PC-9 (cell line): ENCODE results near the gene USP46. TPM values are rescaled to one million over a fixed set of nuclear protein-coding genes. Genes with fewer than 3 reads are reported as not detected.

Experiments used
- BruUV-seq: library from RNA; stranded (reverse); fragments of 400-500 nt; replicated peaks from 2 replicates; lab custom pipeline; 2021; lab: Mats Ljungman, UMichigan
- CTCF ChIA-PET: fragments of 300-600 bp; sonication (Branson Sonifier 250); formaldehyde crosslinking; loops from one replicate; lab custom pipeline; 2022; ENCODE audit warnings: antibody characterized with exemption; lab: Charles Lee
- POLR2A ChIA-PET: fragments of 300-600 bp; sonication (Branson Sonifier 250); formaldehyde crosslinking; loops from one replicate; lab custom pipeline; 2022; ENCODE audit warnings: antibody characterized with exemption; ENCODE audit not compliant: unreplicated experiment; lab: Charles Lee
- DNase-seq, 2 experiments: peaks; one replicate each; pipeline versions ENCODE4 v3.0.0 to v3.0.0-alpha.2; 2015 to 2022; ENCODE audit warnings: mixed read lengths in 1 of 2
- H2AFZ ChIP-seq: fragments of 200-600 bp; sonication (generic); 2 replicates; pipeline ENCODE4 v1.8.1; 2017; ENCODE audit warnings: antibody characterized with exemption
- H3F3A ChIP-seq: fragments of 200-600 bp; sonication (generic); 2 replicates; pipeline ENCODE4 v1.8.1; 2017; ENCODE audit warnings: antibody characterized with exemption, mild to moderate bottlenecking, low read depth; ENCODE audit not compliant: insufficient read depth
- H3K27ac ChIP-seq: fragments of 200-600 bp; sonication (generic); 2 replicates; pipeline ENCODE4 v1.6.1; 2016; ENCODE audit warnings: mixed run types
- H3K27me3 ChIP-seq: fragments of 200-600 bp; sonication (generic); 2 replicates; pipeline ENCODE4 v1.6.1; 2016; ENCODE audit warnings: low read depth, mixed run types; ENCODE audit not compliant: insufficient read depth
- H3K36me3 ChIP-seq: fragments of 200-600 bp; sonication (generic); 2 replicates; pipeline ENCODE4 v1.6.1; 2016; ENCODE audit warnings: low read depth, mixed run types
- H3K4me1 ChIP-seq: fragments of 200-600 bp; sonication (generic); replicated peaks from 2 replicates; pipeline ENCODE4 v1.6.1; 2016; ENCODE audit warnings: mixed run types; ENCODE audit not compliant: insufficient read depth
- H3K4me2 ChIP-seq: fragments of 200-600 bp; sonication (generic); 2 replicates; pipeline ENCODE4 v1.6.1; 2017; ENCODE audit warnings: mixed run types
- H3K4me3 ChIP-seq: fragments of 200-600 bp; sonication (generic); 2 replicates; pipeline ENCODE4 v1.6.1; 2016; ENCODE audit warnings: mixed run types
- H3K79me2 ChIP-seq: fragments of 200-600 bp; sonication (generic); 2 replicates; pipeline ENCODE4 v1.6.1; 2017; ENCODE audit warnings: low read depth, mixed run types
- H3K9me2 ChIP-seq: fragments of 200-600 bp; sonication (generic); 2 replicates; pipeline ENCODE4 v1.8.1; 2017; ENCODE audit warnings: mild to moderate bottlenecking; ENCODE audit not compliant: insufficient read depth
- H3K9me3 ChIP-seq: fragments of 200-600 bp; sonication (generic); 2 replicates; pipeline ENCODE4 v1.8.1; 2016; ENCODE audit warnings: low read depth; ENCODE audit not compliant: insufficient read depth
- H4K20me1 ChIP-seq: fragments of 200-600 bp; sonication (generic); 2 replicates; pipeline ENCODE4 v1.8.1; 2017; ENCODE audit not compliant: insufficient read depth
- EZH2 ChIP-seq: fragments of 200-600 bp; sonication (generic); IDR thresholded peaks from 2 replicates; pipeline ENCODE4 v1.8.0; 2017; ENCODE audit warnings: antibody characterized with exemption, low read depth
- intact Hi-C: fragments of 100-400 bp; cut with micrococcal nuclease; formaldehyde crosslinking; loops from one replicate; pipeline ENCODE4 v1.10.0; 2022; ENCODE audit not compliant: unreplicated experiment
- total RNA-seq: library from RNA; stranded (reverse); gene quantifications from 2 replicates; pipeline ENCODE4 v1.2.3, GENCODE V29; 2021
- TF ChIP-seq, protein P1 (sequence below): fragments of 200-600 bp; sonication (generic); conservative IDR thresholded peaks from 2 replicates; pipeline ENCODE4 v1.6.1; 2017; ENCODE audit warnings: mixed run types, antibody characterized with exemption, mild to moderate bottlenecking, moderate library complexity

Gene USP46
- total RNA-seq, 1 experiment from 2014 or later: 17.1 TPM

DNA sequence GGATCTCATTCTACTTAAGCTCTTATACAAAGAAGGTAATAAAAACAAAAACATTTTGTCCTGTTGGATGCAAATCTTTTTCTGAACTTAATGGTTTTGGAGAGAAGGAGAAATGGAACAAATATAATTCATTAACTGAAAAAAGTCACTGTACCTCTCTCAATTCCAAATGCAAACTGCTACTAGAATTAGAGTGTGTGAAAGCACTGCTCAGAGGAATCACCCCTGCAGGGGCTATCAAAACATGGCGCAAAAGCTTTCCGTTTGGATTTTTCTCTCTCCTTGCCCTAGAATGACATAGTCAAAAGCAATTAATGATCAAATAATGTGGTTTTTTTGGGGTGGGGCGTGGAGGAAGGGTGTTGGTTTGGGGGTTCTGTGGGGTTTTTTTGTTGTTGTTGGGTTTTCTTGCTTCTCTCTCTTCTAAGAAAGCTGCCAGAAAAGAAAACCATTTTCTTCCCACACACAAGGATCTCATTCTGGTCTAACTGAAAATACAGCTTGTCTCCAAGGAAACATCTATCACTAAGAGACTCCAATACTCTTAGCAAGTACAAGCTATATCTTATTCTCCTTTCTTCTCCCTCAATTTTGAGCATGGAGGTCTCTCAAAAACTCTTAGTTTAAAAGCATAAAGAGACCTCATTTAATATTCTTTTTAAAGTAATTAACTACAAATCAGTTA, 41.6 kb downstream of the USP46 start:
- H3K36me3 ChIP-seq: no peaks in the 10 kb centered on the region
- no peak overlapping the region for H3K4me2 ChIP-seq
- H3K4me1 ChIP-seq: no peaks in the 10 kb centered on the region
- no peaks in the 10 kb centered on the region for H4K20me1 ChIP-seq
- no peak for TF ChIP-seq EZH2
- CTCF ChIA-PET: no interaction called here
- no peaks in the 10 kb centered on the region for H3K9me3 ChIP-seq
- H3K9me2 ChIP-seq: no peaks in the 10 kb centered on the region
- DNase-seq: no peak
- H2AFZ ChIP-seq: no peak overlapping the region
- H3F3A ChIP-seq: no peaks in the 10 kb centered on the region
- intact Hi-C loops: no loop called here
- H3K4me3 ChIP-seq: no peak overlapping the region
- no peaks in the 10 kb centered on the region for H3K79me2 ChIP-seq
- no peak overlapping the region for H3K27ac ChIP-seq
- H3K27me3 ChIP-seq: no peaks in the 10 kb centered on the region
- POLR2A ChIA-PET: no interaction called here
- BruUV-seq: no TSS peak

DNA sequence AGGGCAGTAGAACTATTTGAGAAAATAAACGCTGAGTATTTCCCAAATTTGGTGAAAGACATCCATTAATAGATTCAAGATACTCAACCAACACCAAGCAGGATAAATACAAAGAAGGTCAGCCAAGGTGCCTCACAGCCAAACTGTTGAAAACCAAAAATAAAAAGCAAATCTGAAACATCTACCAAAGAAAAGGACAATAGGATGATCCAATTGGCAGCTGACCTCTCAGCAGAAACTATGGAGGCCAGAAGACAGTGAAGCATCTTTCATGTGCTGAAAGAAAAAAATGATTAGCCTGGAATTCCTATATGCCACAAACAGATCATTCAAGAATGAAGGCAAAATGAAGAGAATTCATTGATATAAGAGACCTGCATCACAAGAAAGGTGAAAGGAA, 44.9 kb downstream of the USP46 start:
- Histone ChIP-seq H3K79me2 (no peaks in the 10 kb centered on the region), H3K9me3 (no peaks in the 10 kb centered on the region), H3K4me3 (no peak overlapping the region), H4K20me1 (no peaks in the 10 kb centered on the region), H3K27ac (no peak overlapping the region), H3K9me2 (no peaks in the 10 kb centered on the region), H3F3A (no peaks in the 10 kb centered on the region), H3K36me3 (no peaks in the 10 kb centered on the region), H3K4me2 (no peak overlapping the region), H3K4me1 (no peaks in the 10 kb centered on the region), H2AFZ (no peak overlapping the region), H3K27me3 (no peaks in the 10 kb centered on the region)
- intact Hi-C loops: no loop called here
- ChIA-PET CTCF (no interaction called here), POLR2A (no interaction called here)
- no peak for DNase-seq
- no TSS peak for BruUV-seq
- TF ChIP-seq, protein P1, sequence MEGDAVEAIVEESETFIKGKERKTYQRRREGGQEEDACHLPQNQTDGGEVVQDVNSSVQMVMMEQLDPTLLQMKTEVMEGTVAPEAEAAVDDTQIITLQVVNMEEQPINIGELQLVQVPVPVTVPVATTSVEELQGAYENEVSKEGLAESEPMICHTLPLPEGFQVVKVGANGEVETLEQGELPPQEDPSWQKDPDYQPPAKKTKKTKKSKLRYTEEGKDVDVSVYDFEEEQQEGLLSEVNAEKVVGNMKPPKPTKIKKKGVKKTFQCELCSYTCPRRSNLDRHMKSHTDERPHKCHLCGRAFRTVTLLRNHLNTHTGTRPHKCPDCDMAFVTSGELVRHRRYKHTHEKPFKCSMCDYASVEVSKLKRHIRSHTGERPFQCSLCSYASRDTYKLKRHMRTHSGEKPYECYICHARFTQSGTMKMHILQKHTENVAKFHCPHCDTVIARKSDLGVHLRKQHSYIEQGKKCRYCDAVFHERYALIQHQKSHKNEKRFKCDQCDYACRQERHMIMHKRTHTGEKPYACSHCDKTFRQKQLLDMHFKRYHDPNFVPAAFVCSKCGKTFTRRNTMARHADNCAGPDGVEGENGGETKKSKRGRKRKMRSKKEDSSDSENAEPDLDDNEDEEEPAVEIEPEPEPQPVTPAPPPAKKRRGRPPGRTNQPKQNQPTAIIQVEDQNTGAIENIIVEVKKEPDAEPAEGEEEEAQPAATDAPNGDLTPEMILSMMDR: no peak
- TF ChIP-seq EZH2: no peak

DNA sequence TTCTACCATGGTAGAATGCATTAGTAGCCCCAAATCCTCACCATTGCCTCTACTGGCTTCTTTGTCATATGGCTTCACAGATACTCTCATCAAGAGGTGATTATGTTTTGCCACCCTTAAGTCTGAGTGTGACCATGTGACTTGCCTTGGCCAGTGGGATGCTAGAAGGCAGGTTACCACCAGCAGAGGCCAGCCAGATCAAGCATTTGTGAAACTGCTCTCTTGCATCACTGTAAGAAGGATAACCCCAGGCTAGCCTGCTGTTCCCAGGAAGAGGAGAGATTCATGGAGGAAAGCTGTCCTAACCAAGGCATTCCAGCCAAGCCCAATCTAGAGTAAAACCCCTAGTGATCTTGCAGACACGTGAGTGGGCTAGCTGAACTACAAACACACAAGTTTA, 46.8 kb downstream of the USP46 start:
- Histone ChIP-seq H3K9me3 (no peaks in the 10 kb centered on the region), H3K27me3 (no peaks in the 10 kb centered on the region), H3K27ac (no peak overlapping the region), H3K4me2 (no peak overlapping the region), H3K9me2 (no peaks in the 10 kb centered on the region), H3K4me3 (no peak overlapping the region), H3K36me3 (no peaks in the 10 kb centered on the region), H2AFZ (no peak overlapping the region), H3K79me2 (no peaks in the 10 kb centered on the region), H3K4me1 (no peaks in the 10 kb centered on the region), H3F3A (no peaks in the 10 kb centered on the region), H4K20me1 (no peaks in the 10 kb centered on the region)
- no peak for DNase-seq
- intact Hi-C loops: no loop called here
- ChIA-PET POLR2A (no interaction called here), CTCF (no interaction called here)
- TF ChIP-seq EZH2: no peak
- TF ChIP-seq, protein P1: no peak
- no TSS peak for BruUV-seq
